Keratinocyte (primary cell): Measurements from ENCODE around the gene CD68.

Experiments
- EZH2 ChIP-seq: IDR thresholded peaks from one replicate; pipeline ENCODE4 v1.6.1; 2012; ENCODE audit warnings: inconsistent platforms, mild to moderate bottlenecking, low read length, moderate library complexity
- TF ChIP-seq, protein P1 (sequence below), 3 experiments: IDR thresholded peaks in 1 of 3; conservative IDR thresholded peaks in 1 of 3; optimal IDR thresholded peaks in 1 of 3; 2 replicates in 2 of 3; 3 replicates in 1 of 3; pipeline versions ENCODE3 to v1.5.1; 2011; ENCODE audit warnings: low read length in 3 of 3, mild to moderate bottlenecking in 3 of 3, moderate library complexity in 2 of 3, control low read depth in 1 of 3, inconsistent platforms in 1 of 3; ENCODE audit not compliant: insufficient read depth in 2 of 3; ENCODE audit errors: extremely low read depth in 1 of 3

- TF ChIP-seq, protein P1, sequence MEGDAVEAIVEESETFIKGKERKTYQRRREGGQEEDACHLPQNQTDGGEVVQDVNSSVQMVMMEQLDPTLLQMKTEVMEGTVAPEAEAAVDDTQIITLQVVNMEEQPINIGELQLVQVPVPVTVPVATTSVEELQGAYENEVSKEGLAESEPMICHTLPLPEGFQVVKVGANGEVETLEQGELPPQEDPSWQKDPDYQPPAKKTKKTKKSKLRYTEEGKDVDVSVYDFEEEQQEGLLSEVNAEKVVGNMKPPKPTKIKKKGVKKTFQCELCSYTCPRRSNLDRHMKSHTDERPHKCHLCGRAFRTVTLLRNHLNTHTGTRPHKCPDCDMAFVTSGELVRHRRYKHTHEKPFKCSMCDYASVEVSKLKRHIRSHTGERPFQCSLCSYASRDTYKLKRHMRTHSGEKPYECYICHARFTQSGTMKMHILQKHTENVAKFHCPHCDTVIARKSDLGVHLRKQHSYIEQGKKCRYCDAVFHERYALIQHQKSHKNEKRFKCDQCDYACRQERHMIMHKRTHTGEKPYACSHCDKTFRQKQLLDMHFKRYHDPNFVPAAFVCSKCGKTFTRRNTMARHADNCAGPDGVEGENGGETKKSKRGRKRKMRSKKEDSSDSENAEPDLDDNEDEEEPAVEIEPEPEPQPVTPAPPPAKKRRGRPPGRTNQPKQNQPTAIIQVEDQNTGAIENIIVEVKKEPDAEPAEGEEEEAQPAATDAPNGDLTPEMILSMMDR (optimal IDR thresholded peaks at IDR 0.05 in 1 of 3, IDR thresholded peaks at IDR 0.05 in 1 of 3, conservative IDR thresholded peaks at IDR 0.05 in 1 of 3; ENCODE audit: extremely low read depth in 1 of 3, insufficient read depth in 2 of 3, low read length in 3 of 3): no peak
- TF ChIP-seq EZH2: no peak
Measured at GRCh38 chr17:7561589-7562207, 17.7 kb upstream of the CD68 start, which contains the start of gene SENP3.
